GM10847 (cell line): ENCODE results near the gene GBP5.
"Not testable (repeated sequence)": the region's sequence is repeated elsewhere in the genome, so short reads cannot be mapped to it uniquely, and the experiment has no call there.

Source experiments
- POLR2A ChIP-seq: IDR thresholded peaks from 2 replicates; pipeline ENCODE4 v1.6.1; 2011; ENCODE audit not compliant: insufficient read length; ENCODE audit errors: extremely low read depth

Gene GBP5

GRCh38 chr1:89272269-89273041 lies at the start of gene GBP5:
Gene GBP5 (minus strand): TSS chr1:89272860. CDS start chr1:89269555, 3,305 bp downstream.
- not testable (repeated sequence) for TF ChIP-seq POLR2A

- TF ChIP-seq POLR2A = no peak
Measured at GRCh38 chr1:89322402-89322801, 49.7 kb upstream of the GBP5 start.

- no peak for TF ChIP-seq POLR2A
Measured at GRCh38 chr1:89312572-89312971, 39.9 kb upstream of the GBP5 start.

- TF ChIP-seq POLR2A = no peak
Measured at GRCh38 chr1:89311757-89312156, 39.1 kb upstream of the GBP5 start.

GRCh38 chr1:89310976-89311375 lies 38.3 kb upstream of the GBP5 start:
- no peak for TF ChIP-seq POLR2A

- TF ChIP-seq POLR2A = no peak
Measured at GRCh38 chr1:89310505-89310904, 37.8 kb upstream of the GBP5 start.

- no peak for TF ChIP-seq POLR2A
Measured at GRCh38 chr1:89309828-89310227, 37.2 kb upstream of the GBP5 start.

- no peak for TF ChIP-seq POLR2A
Measured at GRCh38 chr1:89306273-89306672, 33.6 kb upstream of the GBP5 start.

GRCh38 chr1:89305493-89305892 lies 32.8 kb upstream of the GBP5 start:
- TF ChIP-seq POLR2A = no peak

GRCh38 chr1:89304572-89305230 lies 32.0 kb upstream of the GBP5 start:
- TF ChIP-seq POLR2A = no peak

- TF ChIP-seq POLR2A = no peak
Measured at GRCh38 chr1:89302697-89303332, 30.2 kb upstream of the GBP5 start.

GRCh38 chr1:89298461-89298860 lies 25.8 kb upstream of the GBP5 start:
- TF ChIP-seq POLR2A = no peak

- TF ChIP-seq POLR2A = no peak
Measured at GRCh38 chr1:89295187-89295586, 22.5 kb upstream of the GBP5 start.

- TF ChIP-seq POLR2A = no peak
Measured at GRCh38 chr1:89291276-89291675, 18.6 kb upstream of the GBP5 start.

GRCh38 chr1:89288051-89288340 lies 15.3 kb upstream of the GBP5 start:
- no peak for TF ChIP-seq POLR2A
